Measurements from ENCODE around the gene STK38. TPM values are rescaled to one million over a fixed set of nuclear protein-coding genes. Genes with fewer than 3 reads are reported as not detected.

Gene STK38
- total RNA-seq, 4 donors from 2014 or later, result 32.0 to 44.3 (median 40.3) TPM

- no peaks in the 10 kb centered on the region for H3K27me3 ChIP-seq
- H3K4me3 ChIP-seq, result no peak overlapping the region
- no peaks in the 10 kb centered on the region for H3K9me3 ChIP-seq
- 75% methylated on average over 2 of the region's 2 CpGs for WGBS
- intact Hi-C loops (cut with DNase I), result no loop called here
- peaks cover 21 to 68% (median 47%) of the 10 kb centered on the region in 4 donors for H3K36me3 ChIP-seq
- TF ChIP-seq, protein P1, sequence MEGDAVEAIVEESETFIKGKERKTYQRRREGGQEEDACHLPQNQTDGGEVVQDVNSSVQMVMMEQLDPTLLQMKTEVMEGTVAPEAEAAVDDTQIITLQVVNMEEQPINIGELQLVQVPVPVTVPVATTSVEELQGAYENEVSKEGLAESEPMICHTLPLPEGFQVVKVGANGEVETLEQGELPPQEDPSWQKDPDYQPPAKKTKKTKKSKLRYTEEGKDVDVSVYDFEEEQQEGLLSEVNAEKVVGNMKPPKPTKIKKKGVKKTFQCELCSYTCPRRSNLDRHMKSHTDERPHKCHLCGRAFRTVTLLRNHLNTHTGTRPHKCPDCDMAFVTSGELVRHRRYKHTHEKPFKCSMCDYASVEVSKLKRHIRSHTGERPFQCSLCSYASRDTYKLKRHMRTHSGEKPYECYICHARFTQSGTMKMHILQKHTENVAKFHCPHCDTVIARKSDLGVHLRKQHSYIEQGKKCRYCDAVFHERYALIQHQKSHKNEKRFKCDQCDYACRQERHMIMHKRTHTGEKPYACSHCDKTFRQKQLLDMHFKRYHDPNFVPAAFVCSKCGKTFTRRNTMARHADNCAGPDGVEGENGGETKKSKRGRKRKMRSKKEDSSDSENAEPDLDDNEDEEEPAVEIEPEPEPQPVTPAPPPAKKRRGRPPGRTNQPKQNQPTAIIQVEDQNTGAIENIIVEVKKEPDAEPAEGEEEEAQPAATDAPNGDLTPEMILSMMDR (IDR thresholded peaks at IDR 0.05), result no peak
- no peak for TF ChIP-seq POLR2A (IDR thresholded peaks at IDR 0.05; ENCODE audit: low read depth)
- no peak for TF ChIP-seq EP300 (IDR thresholded peaks at IDR 0.05)
- no peak for TF ChIP-seq POLR2AphosphoS5 (IDR thresholded peaks at IDR 0.05)
- H3K4me1 ChIP-seq, result peaks cover 0 to 15% (median 10%) of the 10 kb centered on the region in 4 donors
- no peak for DNase-seq (ENCODE audit: extremely low spot score)
- H3K27ac ChIP-seq (replicated peaks in 1 of 4), result no peak overlapping the region
Observed at GRCh38 chr6:36526066-36526465, 21.2 kb downstream of the STK38 start.

GRCh38 chr6:36525346-36525745, 21.9 kb downstream of the STK38 start:
- Histone ChIP-seq H3K4me3 (no peak overlapping the region), H3K27ac (replicated peaks in 1 of 4) (no peak overlapping the region), H3K9me3 (no peaks in the 10 kb centered on the region), H3K27me3 (no peaks in the 10 kb centered on the region), H3K36me3 (peaks cover 29 to 69% (median 54%) of the 10 kb centered on the region in 4 donors), H3K4me1 (peaks cover 0 to 15% (median 10%) of the 10 kb centered on the region in 4 donors)
- 52% methylated on average over 2 of the region's 2 CpGs for WGBS
- intact Hi-C loops (cut with DNase I), result no loop called here
- TF ChIP-seq, protein P1 (IDR thresholded peaks at IDR 0.05), result no peak
- no peak for DNase-seq (ENCODE audit: extremely low spot score)

GRCh38 chr6:36524871-36525270, 22.4 kb downstream of the STK38 start:
- H3K4me3 ChIP-seq, result no peak overlapping the region
- H3K4me1 ChIP-seq, result peaks cover 0 to 15% (median 10%) of the 10 kb centered on the region in 4 donors
- H3K27me3 ChIP-seq, result no peaks in the 10 kb centered on the region
- intact Hi-C loops (cut with DNase I), result no loop called here
- no peak overlapping the region for H3K27ac ChIP-seq (replicated peaks in 1 of 4)
- no peaks in the 10 kb centered on the region for H3K9me3 ChIP-seq
- TF ChIP-seq EP300 (IDR thresholded peaks at IDR 0.05) (no peak), POLR2A (IDR thresholded peaks at IDR 0.05; ENCODE audit: low read depth) (no peak), POLR2AphosphoS5 (IDR thresholded peaks at IDR 0.05) (no peak)
- TF ChIP-seq, protein P1 (IDR thresholded peaks at IDR 0.05), result no peak
- DNase-seq (ENCODE audit: extremely low spot score), result no peak
- peaks cover 33 to 69% (median 57%) of the 10 kb centered on the region in 4 donors for H3K36me3 ChIP-seq
- 83% methylated on average over 5 of the region's 5 CpGs for WGBS

DNA sequence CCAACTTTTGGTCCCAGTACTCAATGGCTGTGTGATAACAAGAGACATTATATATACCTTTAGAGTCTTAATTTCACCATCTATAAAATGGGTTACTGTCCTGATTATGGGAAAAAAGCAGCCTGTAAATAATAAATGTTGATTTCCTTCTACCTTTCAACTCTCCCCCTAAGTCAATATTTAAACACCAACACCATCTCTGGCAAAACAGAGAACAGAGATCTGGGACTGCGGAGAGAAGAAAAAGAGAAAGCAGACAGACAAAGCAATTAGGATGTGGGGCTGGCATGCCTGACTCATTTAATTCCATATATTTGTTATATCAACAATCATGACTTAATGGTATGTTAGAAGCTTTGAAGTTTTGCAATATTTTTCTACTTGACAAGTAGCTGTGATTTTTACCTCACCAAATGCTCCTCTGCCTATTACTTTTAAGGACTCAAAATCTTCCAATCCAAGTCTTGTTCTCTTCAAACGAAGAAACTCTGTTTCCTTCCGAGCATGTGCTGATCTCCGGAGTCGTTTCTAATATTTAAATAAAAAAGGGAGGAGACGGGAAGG, 23.3 kb downstream of the STK38 start:
- 83% methylated on average over 6 of the region's 6 CpGs for WGBS
- Histone ChIP-seq H3K4me1 (peaks cover 0 to 15% (median 9%) of the 10 kb centered on the region in 4 donors), H3K27ac (replicated peaks in 1 of 4) (no peak overlapping the region), H3K4me3 (no peak overlapping the region), H3K36me3 (peaks cover 35 to 76% (median 65%) of the 10 kb centered on the region in 4 donors), H3K9me3 (no peaks in the 10 kb centered on the region), H3K27me3 (no peaks in the 10 kb centered on the region)
- intact Hi-C loops (cut with DNase I), result no loop called here
- no peak for TF ChIP-seq POLR2A (IDR thresholded peaks at IDR 0.05; ENCODE audit: low read depth)
- no peak for TF ChIP-seq EP300 (IDR thresholded peaks at IDR 0.05)
- TF ChIP-seq POLR2AphosphoS5 (IDR thresholded peaks at IDR 0.05), result no peak
- TF ChIP-seq, protein P1 (IDR thresholded peaks at IDR 0.05), result no peak
- no peak for DNase-seq (ENCODE audit: extremely low spot score)

DNA sequence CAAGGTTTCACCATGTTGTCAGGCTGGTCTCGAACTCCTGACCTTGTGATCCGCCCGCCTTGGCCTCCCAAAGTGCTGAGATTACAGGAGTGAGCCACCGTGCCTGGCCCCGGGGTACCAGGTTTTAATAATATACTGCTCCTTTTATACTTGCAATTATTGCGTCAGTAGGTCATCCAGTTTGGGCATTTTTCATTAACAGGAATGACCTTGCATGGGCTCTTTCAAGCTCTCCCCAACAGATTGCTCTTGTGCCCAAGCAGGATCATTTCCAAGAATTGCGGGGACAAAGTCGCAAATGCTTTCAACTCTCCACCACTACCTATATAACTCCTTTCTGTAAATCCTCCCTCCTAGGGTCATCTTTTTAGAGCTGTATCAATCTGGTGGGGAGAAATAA, 23.8 kb downstream of the STK38 start:
- H3K4me3 ChIP-seq, result no peak overlapping the region
- peaks cover 35 to 82% (median 68%) of the 10 kb centered on the region in 4 donors for H3K36me3 ChIP-seq
- DNase-seq (ENCODE audit: extremely low spot score), result no peak
- H3K27me3 ChIP-seq, result no peaks in the 10 kb centered on the region
- no peak for TF ChIP-seq POLR2A (IDR thresholded peaks at IDR 0.05; ENCODE audit: low read depth)
- TF ChIP-seq, protein P1 (IDR thresholded peaks at IDR 0.05), result no peak
- H3K4me1 ChIP-seq, result peaks cover 0 to 11% (median 6%) of the 10 kb centered on the region in 4 donors
- no peaks in the 10 kb centered on the region for H3K9me3 ChIP-seq
- intact Hi-C loops (cut with DNase I), result no loop called here
- no peak overlapping the region for H3K27ac ChIP-seq (replicated peaks in 1 of 4)
- over 99% methylated on average over 8 of the region's 8 CpGs for WGBS

Data from esophagus muscularis mucosa (tissue), 4 donors.